ENCODE data around the gene CNOT4. TPM values are rescaled to one million over a fixed set of nuclear protein-coding genes. Genes with fewer than 3 reads are reported as not detected.

Gene CNOT4
- total and polyA plus RNA-seq, 2 of the 4 experiments (the other 2 are of a cell fraction) = 7.0 to 8.1 TPM

- H4K5ac ChIP-seq (ENCODE audit: low read depth, low read length) = no peak overlapping the region
- no peak overlapping the region for H3K14ac ChIP-seq (replicated peaks; ENCODE audit: low read depth, low read length)
- no peak overlapping the region for H2AK9ac ChIP-seq (replicated peaks; ENCODE audit: low read depth, low read length, poor library complexity)
- no peaks in the 10 kb centered on the region for H3K27me3 ChIP-seq (ENCODE audit: control insufficient read depth, insufficient read depth, low read length)
- H3K4me1 ChIP-seq (ENCODE audit: control insufficient read depth, insufficient read depth, low read length) = no peaks in the 10 kb centered on the region
- H2AK5ac ChIP-seq (ENCODE audit: low read depth, low read length) = no peak overlapping the region
- H3K36me3 ChIP-seq (ENCODE audit: control insufficient read depth, insufficient read depth, low read length) = peaks cover 2% of the 10 kb centered on the region; the same call in 1 of the 2 replicates
- no peak overlapping the region for H2BK120ac ChIP-seq (ENCODE audit: low read depth, low read length)
- H4K8ac ChIP-seq (ENCODE audit: low read depth in 2 of 2, low read length in 2 of 2) = no peak overlapping the region
- H2BK5ac ChIP-seq (ENCODE audit: low read depth, low read length, poor library complexity, severe bottlenecking) = no peak overlapping the region
- H3K27ac ChIP-seq (ENCODE audit: insufficient read depth, low read length) = no peak overlapping the region
- ATAC-seq (ENCODE audit: low read depth) (no peak), DNase-seq (no peak)
- H3K56ac ChIP-seq (ENCODE audit: extremely low read depth, insufficient read depth, low read length) = no peak overlapping the region
- dilution Hi-C loops (cut with HindIII; ENCODE audit: low sequenced_read_pairs, unreplicated experiment) (no loop called here), in situ Hi-C loops (cut with MboI; ENCODE audit: low sequenced_read_pairs) (no loop called here), intact Hi-C loops (cut with micrococcal nuclease) (no loop called here)
- H3K4me3 ChIP-seq (ENCODE audit: insufficient read depth, low read depth, low read length) = no peak overlapping the region
- H2BK15ac ChIP-seq (ENCODE audit: low read depth, low read length) = no peak overlapping the region
- H3K23ac ChIP-seq (ENCODE audit: low read depth, low read length) = no peak overlapping the region
- H3K9ac ChIP-seq (ENCODE audit: low read depth, low read length) = no peak overlapping the region
- no peak for TF ChIP-seq RAD21 (IDR thresholded peaks at IDR 0.05; ENCODE audit: low read length)
- TF ChIP-seq RFX5 (IDR thresholded peaks at IDR 0.05; ENCODE audit: low read depth, low read length) = no peak
- no peak for TF ChIP-seq CEBPB (IDR thresholded peaks at IDR 0.05; ENCODE audit: low read depth, low read length)
- TF ChIP-seq CHD1 (IDR thresholded peaks at IDR 0.05; ENCODE audit: low read depth, low read length) = no peak
- TF ChIP-seq USF2 (IDR thresholded peaks at IDR 0.05; ENCODE audit: low read depth, low read length) = no peak
- no peak overlapping the region for H2AFZ ChIP-seq (replicated peaks; ENCODE audit: low read length, poor library complexity)
- BruUV-seq (replicated peaks) = no TSS peak
- no peak overlapping the region for H4K91ac ChIP-seq (ENCODE audit: insufficient read depth, low read depth, low read length)
- no peaks in the 10 kb centered on the region for H3K9me3 ChIP-seq (ENCODE audit: control insufficient read depth, insufficient read depth, low read length)
- H2BK20ac ChIP-seq (ENCODE audit: low read depth, low read length) = no peak overlapping the region
- ChIA-PET CTCF (no interaction called here), POLR2A (ENCODE audit: unreplicated experiment) (no interaction called here)
- H3K18ac ChIP-seq (ENCODE audit: low read depth, low read length) = no peak overlapping the region
- H4K20me1 ChIP-seq (ENCODE audit: insufficient read depth, low read length) = no peaks in the 10 kb centered on the region
- peaks cover 4 to 10% of the 10 kb centered on the region in 2 experiments; a peak in 3 of 4 replicates for H3K79me1 ChIP-seq (ENCODE audit: low read depth in 1 of 2, low read length in 2 of 2)
- H3K4me2 ChIP-seq (ENCODE audit: low read depth, low read length) = no peak overlapping the region
- peaks cover 2% of the 10 kb centered on the region; the same call in 1 of the 2 replicates for H3K9me1 ChIP-seq (ENCODE audit: insufficient read depth, low read length)
- WGBS, 2 experiments (ENCODE audit: extremely low coverage in 2 of 2, insufficient read length in 1 of 2) = no CpG with 5 or more reads among the region's 1 CpG
- H3K4ac ChIP-seq (ENCODE audit: low read depth, low read length) = no peak overlapping the region
Measured at GRCh38 chr7:135381369-135381768, 128.5 kb downstream of the CNOT4 start.

Measured in IMR-90 (cell line).